T-helper 17 cell (primary cell): Measurements from ENCODE around the gene CBY1. TPM values are rescaled to one million over a fixed set of nuclear protein-coding genes. Genes with fewer than 3 reads are reported as not detected.

ENCODE experiments used
- total RNA-seq, 4 donors: library from RNA in 2 of 4; stranded (reverse) in 2 of 4; gene quantifications; one replicate each; pipeline ENCODE4 v1.2.3 and lab custom pipeline; 2022 to 2026

CBY1 gene
- total RNA-seq, 2 donors from 2014 or later, result 11.9 to 12.3 TPM

Other genes with a start within 250 kb of the CBY1 start
- gene KCNJ4, start 201.4 kb upstream of the CBY1 start, total RNA-seq, result not detected
- not detected for gene KDELR3, start 188.5 kb upstream of the CBY1 start, total RNA-seq
- gene DDX17, start 150.3 kb upstream of the CBY1 start, total RNA-seq, result 100 to 1,000 TPM; 526 to 546 TPM
- not detected for gene DMC1, start 86.5 kb upstream of the CBY1 start, total RNA-seq
- gene FAM227A, start 246 bp upstream of the CBY1 start, total RNA-seq, result under 1 TPM; 0.77 to 0.91 TPM
- gene TOMM22, start 25.3 kb downstream of the CBY1 start, total RNA-seq, result 10 to 100 TPM; 56.3 to 63.5 TPM
- 100 to 1,000 TPM; 132 to 157 TPM for gene JOSD1, start 44.3 kb downstream of the CBY1 start, total RNA-seq
- gene GTPBP1, start 49.3 kb downstream of the CBY1 start, total RNA-seq, result 100 to 1,000 TPM; 220 to 235 TPM
- gene SUN2, start 99.4 kb downstream of the CBY1 start, total RNA-seq, result 100 to 1,000 TPM; 426 to 485 TPM
- 1 to 10 TPM; 5.1 to 7.2 TPM for gene DNAL4, start 137.5 kb downstream of the CBY1 start, total RNA-seq
- gene NPTXR, start 187.4 kb downstream of the CBY1 start, total RNA-seq, result 1 to 10 TPM; 2.5 to 2.6 TPM
- gene CBX6, start 215.6 kb downstream of the CBY1 start, total RNA-seq, result 10 to 100 TPM; 44.0 to 45.8 TPM